CD4-positive, alpha-beta T cell treated with Interleukin-21 for 1 hour (primary cell): ENCODE results near the gene GRN.
"Not testable (repeated sequence)": the region's sequence is repeated elsewhere in the genome, so short reads cannot be mapped to it uniquely, and the experiment has no call there.

Source experiments
- DNase-seq: peaks from one replicate; pipeline ENCODE4 v3.0.0-alpha.2; 2020

Gene GRN

GRCh38 chr17:44385287-44386181, 40.4 kb downstream of the GRN start:
- DNase-seq: peak; percentile 88

- DNase-seq: no peak
Observed at GRCh38 chr17:44386182-44386525, 41.1 kb downstream of the GRN start.

- no peak for DNase-seq
Observed at GRCh38 chr17:44387804-44388203, 42.7 kb downstream of the GRN start.

GRCh38 chr17:44389281-44389680, 44.2 kb downstream of the GRN start, which contains the start of gene ITGA2B:
Gene ITGA2B, minus strand, starts transcription at chr17:44389649. Its CDS starts 176 bp downstream, at chr17:44389473.
- no peak for DNase-seq

- peak; percentile 10 for DNase-seq
Observed at GRCh38 chr17:44389723-44390202, 44.7 kb downstream of the GRN start.

- DNase-seq: no peak
Observed at GRCh38 chr17:44390250-44390870, 45.3 kb downstream of the GRN start.

- not testable (repeated sequence) for DNase-seq
Observed at GRCh38 chr17:44394112-44394511, 49.0 kb downstream of the GRN start.

- DNase-seq: no peak
Observed at GRCh38 chr17:44394833-44395232, 49.7 kb downstream of the GRN start.

- no peak for DNase-seq
Observed at GRCh38 chr17:44396946-44397345, 51.8 kb downstream of the GRN start.

GRCh38 chr17:44397479-44398440, 52.7 kb downstream of the GRN start:
- DNase-seq: no peak

- no peak for DNase-seq
Observed at GRCh38 chr17:44398692-44399691, 53.9 kb downstream of the GRN start.

- DNase-seq: no peak
Observed at GRCh38 chr17:44400226-44400847, 55.2 kb downstream of the GRN start.
